T-helper 2 cell (primary cell): ENCODE data around the gene SHLD1.

Experiments used
- DNase-seq, 5 experiments: peaks; one replicate each; pipeline versions ENCODE4 v3.0.0 to v3.0.0-alpha.2; 2012 to 2022

Gene SHLD1

DNA sequence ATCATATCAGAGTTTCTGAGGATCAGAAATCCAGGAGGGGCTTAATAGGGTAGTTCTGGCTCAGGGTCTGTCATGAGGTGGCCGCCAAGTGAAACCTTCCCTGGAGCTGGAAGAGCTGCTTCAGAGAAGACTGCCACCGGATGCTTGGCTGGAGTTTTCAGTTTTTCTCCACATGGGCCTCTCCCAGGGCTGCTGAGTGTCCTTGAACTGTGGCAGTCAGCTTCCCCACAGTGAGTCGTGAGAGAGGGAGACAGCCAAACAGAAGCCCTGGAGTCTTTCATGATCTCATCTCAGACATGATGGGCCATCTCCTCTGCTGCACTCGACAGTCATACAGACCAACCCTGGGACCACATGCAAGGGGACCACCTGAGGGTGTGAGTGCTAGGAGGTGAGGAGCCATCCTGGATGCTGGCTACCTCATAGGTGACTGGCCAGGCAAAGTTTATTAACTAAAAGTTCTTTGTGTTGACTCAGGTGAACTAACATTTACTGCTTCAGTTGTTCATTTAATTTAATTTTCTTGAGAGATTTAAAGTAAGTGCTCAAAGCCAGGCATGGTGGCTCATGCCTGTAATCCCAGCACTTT lies 71.5 kb downstream of the SHLD1 start:
- DNase-seq, result no peak

DNA sequence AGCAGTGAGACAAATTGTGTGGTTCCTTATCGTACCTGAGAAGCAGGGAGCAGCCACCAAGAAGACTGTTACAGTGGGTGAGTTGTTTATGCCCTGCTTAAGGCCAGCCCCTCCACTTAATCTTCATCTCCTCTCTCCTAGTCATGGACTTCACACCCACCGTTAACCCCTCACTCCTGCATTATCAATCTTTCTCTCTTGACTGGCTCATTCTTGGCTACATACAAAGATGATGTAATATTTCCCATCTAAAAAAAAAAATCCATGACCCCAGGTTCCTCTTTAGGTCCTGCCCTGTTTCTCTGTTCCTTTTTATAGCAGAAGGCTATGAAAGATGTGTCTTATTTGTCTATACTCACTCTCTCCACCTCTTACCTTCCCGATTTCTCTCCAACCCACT lies 72.4 kb downstream of the SHLD1 start:
- DNase-seq, result no peak

DNA sequence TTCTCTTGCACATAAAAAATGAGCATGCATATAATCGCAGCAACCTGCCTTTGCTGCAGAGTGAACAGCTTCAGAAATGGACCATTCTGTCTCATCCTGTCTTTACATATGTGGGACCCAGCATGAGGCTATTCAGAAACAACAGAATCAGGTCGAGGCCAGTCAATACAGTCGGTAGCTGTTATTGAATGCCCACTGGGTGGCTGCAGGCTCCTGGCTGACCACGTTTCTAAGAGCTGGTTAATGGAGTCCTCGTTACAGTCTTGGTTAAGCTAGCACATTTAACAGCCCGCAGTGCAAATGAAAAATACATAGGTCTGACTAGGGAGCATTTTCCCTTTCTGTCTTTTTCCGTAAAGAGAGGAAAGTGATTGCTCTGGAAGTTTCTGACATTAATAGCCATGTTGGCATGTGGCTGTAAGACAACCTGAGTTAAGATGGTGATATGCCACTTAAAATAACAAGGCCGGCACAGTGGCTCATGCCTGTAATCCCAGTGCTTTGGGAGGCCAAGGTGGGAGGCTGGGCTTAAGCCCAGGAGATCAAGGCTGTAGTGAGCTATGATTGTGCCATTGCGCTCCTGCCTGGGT lies 75.0 kb downstream of the SHLD1 start:
- DNase-seq, result no peak

DNA sequence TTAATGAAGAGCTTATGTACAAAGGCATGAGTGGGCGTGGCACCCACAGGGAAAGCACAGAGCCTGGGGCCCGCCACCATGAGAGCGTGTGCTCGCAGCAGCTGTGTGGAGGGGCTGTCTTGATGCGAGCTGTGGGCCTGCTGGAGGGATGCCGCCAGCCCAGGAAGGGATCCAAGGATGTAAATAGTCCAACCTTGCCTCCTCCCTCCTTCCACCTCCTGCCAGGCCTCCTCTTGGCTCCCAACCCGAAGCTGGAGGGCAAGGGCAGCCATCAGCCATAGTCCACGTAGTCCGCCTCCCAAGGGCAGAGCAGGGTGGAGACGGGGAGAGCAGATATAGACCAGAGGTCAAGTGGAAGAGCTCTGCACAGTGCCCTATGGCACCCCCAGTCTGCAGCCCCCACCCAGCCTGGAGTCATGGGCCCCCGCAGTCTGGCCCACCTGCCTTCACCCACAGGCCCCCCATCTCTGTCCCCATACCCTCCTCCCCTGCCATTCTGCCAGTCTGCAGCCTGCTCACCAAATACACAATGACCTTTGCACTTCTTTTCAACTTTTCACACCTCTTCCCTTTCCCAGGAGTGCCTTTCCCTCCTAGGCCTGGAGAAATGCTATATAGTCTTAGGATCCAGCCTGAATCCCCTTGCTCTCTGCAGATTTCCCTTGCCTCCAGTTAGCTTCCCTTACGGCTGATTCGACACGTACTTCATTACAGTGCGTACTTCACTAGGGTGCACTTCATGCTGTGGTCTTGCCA lies 77.1 kb downstream of the SHLD1 start:
- no peak for DNase-seq

DNA sequence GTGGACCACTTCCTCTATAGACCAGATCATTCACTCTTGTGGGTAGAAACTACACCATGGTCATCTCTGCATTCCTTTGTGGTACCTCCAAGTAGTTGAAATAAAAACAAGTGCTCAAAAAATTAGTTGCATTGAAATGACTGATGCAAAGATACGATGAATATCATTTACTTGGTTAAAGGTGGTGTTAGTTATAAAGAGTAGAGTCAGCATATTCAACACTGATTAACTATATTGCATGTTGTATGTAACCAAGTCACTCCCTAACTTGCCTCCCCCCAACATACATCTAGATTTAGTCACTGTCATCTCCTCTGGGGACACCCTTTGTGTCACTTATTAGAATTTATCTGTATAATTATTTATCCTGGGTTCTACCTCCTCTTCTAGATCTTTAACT lies 77.7 kb downstream of the SHLD1 start:
- no peak for DNase-seq

DNA sequence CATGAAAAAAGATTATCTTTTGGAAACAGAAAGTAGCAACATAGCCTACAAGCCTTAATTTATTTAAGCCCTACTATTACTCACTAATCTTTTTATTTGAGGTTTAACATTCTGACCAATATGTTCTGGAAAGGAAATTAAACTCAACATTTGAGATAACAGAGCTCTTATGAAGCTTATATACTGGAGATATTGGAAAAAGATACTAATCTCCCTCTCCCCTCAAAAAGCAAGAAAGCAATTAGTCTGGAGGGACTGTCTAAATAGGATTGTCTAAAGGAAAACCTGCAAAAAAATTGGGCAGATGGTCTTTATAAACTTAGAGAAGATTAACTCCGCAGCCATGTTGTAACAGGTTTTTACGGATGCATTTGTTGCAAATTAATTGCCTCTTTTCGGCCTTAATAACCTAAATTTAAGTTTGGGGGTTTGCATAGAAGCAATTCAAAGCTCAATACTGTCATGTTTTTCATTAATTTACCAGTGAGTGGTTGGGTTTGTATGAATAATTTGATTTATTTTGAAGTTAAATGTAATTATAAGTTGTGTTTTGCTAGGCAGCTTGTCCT lies 79.1 kb downstream of the SHLD1 start:
- DNase-seq, result no peak

DNA sequence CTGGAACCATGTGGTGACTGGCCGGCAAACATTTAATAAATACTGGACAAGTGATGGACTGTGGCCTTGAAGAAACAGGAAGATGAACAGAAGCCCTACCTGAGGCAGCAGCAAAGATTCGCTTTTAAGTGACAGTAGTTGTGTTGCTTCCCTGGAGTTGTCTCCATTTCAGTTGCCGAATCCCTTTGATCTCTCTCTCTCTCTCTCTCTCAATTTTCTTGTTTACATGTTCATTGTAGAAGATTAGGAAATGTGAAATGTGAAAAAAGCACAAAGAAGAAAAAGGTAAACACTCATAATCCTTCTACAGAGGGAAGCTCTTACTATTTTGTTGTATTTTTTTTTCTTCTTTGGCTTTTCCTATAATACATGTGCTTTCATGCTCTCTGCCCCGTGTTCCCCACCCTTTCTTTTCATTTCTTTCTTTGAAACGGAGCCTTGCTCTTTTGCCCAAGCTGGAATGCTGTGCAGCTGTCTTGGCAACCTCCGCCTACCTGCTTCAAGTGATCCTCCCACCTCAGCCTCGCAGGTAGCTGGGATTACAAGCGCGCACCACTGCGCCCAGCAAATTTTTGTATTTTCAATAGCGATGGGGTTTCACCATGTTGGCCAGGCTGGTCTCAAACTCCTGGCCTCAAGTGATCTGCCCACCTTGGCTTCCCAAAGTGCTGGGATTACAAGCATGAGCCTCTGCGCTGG lies 81.5 kb downstream of the SHLD1 start:
- no peak for DNase-seq

DNA sequence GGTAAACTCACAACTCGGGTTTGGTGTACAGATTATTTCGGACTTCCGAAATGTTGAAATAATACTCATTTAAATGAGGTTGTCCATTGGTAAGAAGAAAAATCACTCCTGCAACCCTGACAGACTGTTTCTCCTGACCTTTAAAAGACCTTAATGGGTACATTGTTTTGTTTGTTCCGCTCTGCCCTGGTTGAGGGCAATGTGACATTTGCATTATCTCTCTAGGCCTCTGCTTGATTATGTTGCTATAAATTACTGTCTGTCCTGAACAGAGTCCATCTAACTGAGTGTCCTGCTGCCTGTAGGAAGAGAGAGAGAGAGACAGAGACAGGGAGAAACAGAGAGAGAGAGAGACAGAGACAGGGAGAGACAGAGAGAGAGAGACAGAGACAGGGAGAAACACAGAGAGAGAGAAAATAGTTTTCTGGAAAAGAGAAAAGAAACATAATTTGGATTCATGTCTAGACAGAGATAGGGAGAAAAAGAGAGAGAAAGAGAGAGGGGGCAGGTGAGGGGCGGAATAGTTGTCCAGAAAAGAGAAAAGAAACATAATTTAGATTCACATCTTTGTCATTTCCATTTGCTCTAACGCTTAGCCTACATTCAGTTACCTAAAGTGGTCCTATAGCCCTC lies 83.2 kb downstream of the SHLD1 start:
- DNase-seq, result no peak

DNA sequence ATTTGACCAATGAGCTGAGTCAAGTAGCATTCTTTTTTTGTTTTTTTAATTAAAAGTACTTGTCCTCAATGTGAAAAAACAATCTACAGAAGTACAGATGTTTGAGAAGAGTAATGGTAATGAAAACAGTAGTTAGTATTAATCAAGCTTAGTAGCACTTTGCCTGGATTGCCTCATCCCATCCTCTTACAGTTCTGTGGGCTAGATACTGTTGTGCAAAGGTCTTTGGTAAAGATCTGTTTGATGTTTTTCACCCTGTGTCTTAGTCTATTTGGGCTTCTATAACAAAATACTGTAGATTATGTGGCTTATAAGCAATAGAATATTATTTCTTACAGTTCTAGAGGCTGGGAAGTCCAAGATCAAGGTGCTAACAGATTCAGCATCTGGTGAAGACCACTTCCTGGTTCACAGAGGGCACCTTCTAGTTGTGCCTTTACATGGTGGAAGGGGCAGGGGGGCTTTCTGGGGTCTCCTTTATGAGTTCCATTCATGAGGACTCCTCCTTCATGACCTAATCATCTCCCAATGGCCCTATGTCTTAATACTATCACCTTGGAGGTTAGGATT lies 84.3 kb downstream of the SHLD1 start:
- no peak for DNase-seq

DNA sequence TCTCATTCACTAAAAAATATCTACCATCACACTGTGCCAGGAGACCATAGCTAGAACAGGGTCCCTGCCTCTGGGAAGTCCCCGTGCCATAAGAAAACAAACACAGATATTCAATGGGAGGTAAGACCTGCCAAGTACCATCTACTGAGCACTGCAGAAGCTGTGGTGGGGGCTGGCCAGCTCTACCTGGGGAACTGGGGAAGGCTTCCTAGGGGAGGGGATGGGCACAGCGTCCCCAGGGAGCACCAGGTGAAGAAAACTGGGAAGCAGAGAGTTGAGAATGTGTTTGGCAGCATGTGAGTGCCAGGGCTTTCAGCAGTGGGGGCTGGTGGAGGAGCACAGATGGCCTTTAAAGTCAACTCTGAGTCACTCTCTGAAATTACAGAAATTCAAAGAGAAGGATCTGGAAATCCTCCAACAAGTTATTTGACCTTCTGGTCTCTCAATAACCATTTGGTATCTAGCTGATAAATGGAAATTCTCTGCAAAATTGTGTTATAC lies 85.2 kb downstream of the SHLD1 start:
- DNase-seq, result peak in 2 of 5 experiments; percentile 19 to 30

DNA sequence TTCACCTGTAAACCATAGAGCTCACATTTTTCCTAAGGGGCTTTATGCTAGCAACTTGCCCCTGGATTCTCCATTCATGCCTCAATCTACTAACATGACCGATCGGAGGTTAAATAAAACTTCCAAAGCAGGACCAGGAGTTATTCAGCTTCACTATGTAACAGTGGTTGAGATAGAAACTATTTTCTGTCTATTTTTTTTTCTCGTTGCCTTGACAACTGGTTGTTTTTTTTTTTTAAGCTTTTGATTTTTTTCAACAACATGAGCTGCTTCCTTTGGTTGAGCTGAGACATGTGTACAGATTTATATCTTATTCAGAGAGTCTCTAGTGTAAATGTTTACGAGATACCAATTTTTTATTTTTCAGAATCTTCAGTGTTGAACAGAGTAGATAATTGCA lies 85.7 kb downstream of the SHLD1 start:
- DNase-seq, result peak in 2 of 5 experiments; percentile 54 to 73

DNA sequence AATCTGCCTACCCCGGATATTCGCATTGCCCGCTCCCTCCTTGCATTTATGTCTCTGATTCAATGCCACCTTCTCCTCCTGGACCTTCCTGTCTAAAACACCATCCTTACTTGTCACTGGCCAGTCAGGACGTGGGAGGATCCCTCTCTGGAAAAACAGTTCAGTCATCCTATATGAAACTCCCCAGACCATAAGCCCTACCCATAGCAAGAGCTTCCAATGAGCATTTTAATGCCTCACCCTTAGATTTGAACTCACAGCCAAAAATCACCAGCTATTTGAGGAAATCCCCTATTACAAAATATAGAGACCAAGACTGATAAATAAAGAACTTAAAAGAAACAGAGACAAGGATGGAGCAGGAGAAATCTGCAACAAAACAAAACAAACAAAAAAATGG lies 86.4 kb downstream of the SHLD1 start:
- DNase-seq, result no peak

DNA sequence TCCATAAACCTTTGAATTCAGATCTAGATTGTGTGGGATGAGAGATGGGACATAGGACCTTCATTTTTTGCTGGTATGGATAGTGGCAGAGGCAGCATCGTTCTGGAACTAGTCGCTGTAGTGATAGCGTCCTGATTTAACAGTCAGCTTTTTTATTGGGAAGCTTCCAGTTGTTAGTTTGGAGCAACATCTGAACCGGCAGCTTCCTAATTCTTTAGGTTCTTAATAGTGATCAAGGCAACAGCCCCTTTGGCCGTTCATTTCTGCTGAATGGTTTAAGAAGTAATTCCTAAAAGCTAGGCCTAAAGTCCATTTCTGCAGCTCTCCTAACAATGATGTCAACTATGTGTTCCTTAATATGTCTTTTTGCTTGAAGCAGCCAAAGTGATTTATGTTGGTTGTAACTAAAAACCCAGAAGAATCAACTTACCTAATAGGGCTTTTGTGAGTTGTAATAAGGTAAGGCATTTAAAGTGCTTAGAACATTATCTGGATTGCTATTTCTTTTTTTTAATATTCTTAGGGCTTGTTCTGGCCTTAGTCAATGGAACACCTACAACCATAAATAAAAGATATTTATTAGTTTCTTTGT lies 90.3 kb downstream of the SHLD1 start:
- no peak for DNase-seq

DNA sequence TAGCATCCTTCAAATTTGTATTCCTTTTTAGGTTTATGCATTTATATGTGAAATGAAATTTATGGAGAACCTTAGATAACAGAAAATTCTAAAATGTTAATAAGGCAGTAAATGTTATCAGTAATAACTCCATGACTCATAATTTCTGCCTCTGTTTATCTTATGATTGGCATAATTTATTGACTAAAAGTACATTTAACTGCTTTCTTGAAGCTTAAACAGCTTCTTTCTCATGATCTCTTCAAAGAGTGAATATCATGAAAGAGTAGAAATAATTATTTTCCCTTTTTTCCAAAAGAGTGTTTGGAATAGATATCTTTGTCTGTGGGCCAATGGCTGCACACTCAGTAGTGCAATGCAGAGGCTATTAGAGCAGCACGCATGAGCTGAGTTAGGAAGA lies 91.3 kb downstream of the SHLD1 start:
- no peak for DNase-seq

DNA sequence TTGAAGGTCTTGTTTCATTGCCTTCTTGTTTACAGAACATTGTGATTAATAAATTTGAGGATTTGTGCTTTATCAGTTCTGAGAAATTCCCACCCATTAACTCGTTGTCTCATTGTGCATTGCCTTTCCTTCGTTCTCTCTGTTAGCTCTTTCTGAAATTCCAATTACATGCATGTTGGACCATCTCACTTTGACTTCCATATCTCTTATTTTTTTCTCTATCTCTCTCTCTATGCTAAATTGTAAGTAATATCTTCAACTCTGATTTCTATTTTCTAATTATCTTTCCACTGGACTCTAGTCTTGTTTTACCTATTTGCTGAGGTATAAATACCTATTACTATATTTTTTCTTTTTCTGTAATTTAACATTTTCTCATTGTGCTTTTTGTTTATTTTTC lies 92.3 kb downstream of the SHLD1 start:
- DNase-seq, result no peak

DNA sequence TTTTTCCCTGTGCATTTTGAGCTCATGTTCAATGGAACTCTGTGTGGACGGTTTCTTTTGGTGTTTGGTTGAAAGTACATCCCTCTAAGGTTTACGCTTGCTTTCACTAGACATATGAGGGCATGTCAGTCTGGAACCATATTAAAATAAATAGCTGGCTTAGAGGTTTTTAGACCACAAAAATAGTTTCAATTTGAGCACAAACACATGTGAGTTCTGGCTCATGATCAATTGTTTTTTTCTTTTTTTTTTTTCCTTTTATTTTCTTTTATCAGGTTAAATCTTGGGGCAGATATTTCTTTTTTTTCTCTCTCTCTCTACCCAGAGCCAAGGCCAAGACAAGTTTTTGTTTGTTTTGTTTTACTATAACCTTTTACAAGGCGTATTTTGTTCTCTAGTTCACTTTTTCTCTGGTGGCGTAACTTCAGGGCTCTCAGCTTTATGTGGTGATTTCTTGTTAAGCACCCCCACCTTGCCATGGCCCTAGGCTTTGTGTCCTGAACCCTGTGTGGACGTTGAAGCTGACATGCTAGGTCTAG lies 92.9 kb downstream of the SHLD1 start:
- peak in 2 of 5 experiments; percentile 30 to 82 for DNase-seq

DNA sequence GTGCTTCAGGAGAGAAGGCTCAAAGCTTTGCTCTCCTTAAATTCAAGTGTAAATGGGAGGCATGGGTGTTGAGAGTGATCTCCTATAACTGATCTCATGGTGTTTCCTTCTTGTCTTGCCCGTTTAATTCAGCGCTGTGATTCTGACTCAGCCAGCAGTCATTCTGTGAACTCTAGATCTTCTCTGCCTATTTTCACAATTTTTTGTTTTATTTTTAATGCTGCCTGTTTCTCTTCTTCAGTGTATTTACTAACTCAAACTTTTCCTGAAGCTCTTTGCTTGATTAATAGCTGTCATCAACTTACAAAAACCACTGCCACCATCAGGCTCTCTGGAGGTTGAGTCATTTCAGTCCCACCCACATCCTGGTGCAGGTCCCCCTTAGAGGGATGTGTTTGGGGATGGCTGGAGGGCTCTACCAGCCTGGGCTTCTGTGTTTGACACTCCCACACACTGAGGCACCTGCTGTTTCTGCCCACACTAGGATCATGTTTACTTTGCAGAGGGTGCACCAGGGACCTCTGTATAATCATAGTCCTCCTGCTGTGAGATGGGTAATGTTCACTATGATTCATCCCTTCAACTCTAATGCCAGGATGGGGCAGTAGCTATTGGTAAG lies 94.0 kb downstream of the SHLD1 start:
- DNase-seq, result peak in 4 of 5 experiments; percentile 10 to 95 (median 56)

DNA sequence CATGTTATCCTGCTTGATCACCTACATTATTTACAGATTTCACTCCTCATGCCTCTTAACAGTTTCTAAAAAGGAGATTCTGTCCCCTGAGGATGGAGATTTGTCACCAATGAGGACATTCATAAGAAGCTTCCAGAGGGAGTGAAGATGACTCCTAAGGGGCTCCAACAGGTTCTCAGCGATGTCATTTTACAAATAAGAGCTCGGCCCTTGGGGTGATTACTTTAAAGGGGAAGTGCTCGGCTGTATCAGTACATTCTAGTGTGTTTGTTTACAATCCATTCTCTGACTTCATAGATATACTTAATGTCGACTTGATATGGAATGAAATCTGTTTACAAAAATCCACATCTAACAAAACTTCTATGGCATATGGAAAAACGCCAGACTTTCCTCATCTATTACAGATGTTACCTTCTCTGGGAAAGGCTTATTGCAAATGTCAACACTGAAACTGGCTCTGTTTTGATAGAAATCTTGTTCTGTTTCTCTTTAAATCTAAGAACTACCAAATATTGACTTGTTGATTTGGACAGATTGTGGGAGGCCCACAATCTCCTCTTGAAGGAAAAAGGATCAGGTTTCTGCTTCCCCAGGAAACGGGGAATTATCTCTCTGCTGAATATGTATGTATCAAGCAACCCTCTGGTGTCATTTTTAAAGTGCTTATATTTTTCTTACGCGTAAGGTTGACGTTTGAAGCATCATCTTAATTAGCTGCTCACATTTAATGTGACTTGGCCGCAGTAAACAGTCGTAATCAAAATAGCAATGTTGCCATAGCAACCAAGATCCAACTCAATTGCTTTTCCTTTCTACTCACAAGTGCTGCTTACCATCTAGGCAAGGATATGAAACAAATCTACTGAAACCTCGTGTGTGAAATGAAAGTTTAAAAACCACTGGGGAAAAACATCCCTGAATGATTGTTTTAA lies 95.7 kb downstream of the SHLD1 start:
- DNase-seq, result peak in 2 of 5 experiments; percentile 20 to 77

DNA sequence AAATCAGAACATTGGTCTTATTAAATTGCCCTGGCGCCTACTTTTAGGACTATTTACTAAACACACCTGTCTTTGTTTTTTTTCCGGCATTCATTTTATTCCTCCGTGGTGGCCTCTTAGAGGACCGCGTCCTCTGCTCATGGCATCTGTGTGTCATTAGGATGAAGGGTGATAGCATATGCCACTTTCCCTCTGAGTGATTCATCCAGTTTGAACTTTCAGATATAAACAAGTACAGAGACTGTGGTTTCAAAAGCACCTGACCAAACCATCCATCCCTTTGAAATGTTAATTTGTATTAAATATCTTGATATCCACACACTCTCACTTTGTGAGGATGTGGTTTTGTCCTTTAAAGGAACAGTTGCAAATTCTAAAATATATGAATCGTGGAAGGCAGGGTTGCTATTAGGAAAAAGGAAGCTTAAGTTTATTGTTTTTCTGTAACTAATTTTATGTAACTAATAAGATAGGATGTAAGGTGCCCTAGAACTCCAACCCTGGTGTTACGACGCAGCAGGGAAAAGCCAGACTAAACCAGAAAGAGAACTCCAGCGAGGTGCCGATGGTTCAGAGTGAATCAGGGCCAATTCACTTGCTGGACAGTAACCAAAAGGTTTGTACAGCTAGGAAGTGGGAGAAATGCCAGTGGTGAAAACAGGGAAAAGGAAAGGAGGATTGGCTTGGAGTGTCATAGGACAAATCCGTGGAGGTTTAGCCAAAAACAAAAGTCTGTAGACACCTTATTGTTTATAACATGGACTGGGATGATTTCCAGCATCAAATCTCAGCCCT lies 98.7 kb downstream of the SHLD1 start:
- peak in 1 of 5 experiments; percentile 28 for DNase-seq
